VCaP (cell line): ENCODE measurements around the gene CEP131.

Experiments used
- H3K27ac ChIP-seq: fragments of 450-650 bp; 2 replicates; pipeline ENCODE4 v1.5.1; 2017
- TF ChIP-seq, protein P1 (sequence below): fragments of 450-650 bp; conservative IDR thresholded peaks from 2 replicates; pipeline ENCODE4 v1.5.1; 2017; ENCODE audit warnings: mild to moderate bottlenecking, moderate library complexity

CEP131 gene

DNA sequence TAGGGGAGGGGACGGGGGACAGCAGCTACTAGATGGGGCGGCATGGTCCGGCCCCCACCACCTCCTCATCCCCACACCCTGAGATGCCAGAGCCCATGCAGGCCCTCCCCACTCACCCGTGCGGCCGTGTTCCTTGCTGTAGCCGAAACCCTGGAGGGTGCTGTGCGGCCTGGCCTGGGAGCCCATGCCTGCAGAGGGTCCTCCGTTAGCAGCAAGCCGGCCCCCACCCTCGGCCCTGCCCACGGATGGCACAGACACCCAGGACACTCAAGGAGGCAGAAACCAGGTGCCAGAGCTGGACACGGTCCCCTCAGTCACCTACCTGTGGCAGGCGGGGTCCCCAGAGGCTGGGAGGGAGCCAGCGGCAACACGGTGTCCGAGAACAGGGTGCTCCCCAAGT is 10.6 kb upstream of the CEP131 start:
- TF ChIP-seq, protein P1, sequence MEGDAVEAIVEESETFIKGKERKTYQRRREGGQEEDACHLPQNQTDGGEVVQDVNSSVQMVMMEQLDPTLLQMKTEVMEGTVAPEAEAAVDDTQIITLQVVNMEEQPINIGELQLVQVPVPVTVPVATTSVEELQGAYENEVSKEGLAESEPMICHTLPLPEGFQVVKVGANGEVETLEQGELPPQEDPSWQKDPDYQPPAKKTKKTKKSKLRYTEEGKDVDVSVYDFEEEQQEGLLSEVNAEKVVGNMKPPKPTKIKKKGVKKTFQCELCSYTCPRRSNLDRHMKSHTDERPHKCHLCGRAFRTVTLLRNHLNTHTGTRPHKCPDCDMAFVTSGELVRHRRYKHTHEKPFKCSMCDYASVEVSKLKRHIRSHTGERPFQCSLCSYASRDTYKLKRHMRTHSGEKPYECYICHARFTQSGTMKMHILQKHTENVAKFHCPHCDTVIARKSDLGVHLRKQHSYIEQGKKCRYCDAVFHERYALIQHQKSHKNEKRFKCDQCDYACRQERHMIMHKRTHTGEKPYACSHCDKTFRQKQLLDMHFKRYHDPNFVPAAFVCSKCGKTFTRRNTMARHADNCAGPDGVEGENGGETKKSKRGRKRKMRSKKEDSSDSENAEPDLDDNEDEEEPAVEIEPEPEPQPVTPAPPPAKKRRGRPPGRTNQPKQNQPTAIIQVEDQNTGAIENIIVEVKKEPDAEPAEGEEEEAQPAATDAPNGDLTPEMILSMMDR = no peak
- H3K27ac ChIP-seq = no peak overlapping the region

DNA sequence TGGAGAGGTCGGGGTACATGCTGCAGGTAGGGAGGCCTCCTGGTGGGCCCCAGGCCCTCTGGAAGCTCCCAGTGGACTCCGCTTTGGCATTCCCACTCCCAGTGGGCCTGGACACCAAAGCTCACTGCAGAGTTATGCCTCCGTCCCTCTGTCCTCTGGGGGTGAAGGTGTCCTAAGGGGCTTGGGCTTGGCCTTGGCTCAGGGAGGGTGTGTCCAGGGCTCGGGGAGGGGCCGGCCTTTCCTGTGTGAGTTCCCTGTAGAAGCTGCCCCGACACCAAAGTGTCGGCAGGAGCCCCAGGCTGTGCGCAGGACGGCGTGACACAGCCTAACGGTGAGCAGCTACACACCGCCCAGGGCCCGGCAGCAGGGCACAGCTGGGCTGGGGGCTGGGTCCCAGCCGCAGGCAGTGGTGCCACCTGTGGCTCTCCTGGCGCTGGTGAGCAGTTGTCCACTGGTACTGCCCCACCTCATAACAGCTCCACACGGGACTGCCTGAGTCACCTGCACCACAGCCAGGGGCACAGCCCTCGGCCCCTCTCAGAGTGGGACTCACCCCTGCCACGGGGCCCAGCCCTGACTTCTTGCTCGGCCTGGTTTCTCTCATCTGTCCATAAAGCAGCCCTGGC is 10.0 kb upstream of the CEP131 start:
- TF ChIP-seq, protein P1 = no peak
- H3K27ac ChIP-seq = no peak overlapping the region

DNA sequence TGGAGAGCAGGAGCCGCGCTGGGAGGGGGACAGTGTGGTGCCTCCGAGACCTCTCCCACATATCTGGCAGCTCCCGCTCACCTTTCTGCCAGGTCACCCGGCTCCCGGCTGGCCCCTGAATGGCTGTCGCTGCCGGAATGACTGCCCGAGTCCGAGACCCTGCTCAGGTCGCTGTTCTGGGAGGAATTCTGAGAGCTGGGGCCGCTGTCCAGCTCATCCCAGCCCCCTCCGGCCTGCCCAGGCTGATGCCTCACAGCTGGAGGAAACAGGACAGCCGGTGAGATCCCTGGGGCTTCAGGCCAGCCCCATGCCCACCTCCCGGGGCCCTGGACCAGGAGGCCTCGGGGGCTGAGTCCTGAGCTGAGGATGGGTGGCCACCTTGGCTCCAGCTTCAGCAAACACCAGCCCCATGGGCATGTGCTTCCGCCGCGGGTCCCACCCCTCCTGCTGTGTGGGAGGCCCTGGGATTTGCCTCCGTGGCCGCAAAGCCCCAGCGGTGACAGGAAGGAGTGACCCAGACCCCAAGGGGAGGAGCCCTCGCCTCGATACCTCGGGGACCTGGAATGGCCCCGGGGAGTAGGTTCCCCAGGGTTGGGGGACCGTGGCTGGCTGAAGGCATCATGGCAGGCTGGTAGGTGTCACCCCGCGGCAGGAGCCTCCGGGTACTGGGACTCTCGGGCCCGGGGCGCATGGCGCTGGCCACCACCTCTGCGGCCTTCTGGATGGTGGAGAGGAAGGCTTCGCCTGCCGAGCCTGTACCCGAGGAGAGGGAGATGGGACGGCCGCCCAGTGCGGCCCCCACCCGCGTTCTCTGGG is 9.2 kb upstream of the CEP131 start:
- TF ChIP-seq, protein P1 = no peak
- no peak overlapping the region for H3K27ac ChIP-seq

DNA sequence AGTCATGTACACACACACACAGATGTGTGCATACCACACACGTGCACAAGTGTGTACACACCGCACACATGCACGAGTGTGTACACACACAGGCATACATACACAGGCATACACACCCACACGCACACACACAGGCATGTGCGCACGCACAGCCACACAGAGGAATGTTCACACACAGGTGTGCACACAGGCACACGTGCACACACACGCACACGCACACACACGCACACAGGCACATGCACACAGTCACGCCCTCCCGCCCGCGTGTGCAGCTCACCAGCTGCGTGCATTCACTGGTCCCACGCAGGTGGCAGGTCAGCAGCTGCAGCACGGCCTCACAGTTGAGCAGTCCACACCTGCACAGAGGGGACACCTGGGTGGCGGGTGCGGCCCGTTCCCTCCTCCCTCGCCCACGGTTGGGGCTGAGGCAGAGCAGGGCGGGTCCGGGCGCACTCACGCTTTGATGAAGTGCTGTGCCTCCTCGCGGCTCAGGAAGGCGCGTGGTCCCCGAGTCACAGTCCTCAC is 8.4 kb upstream of the CEP131 start:
- TF ChIP-seq, protein P1 = no peak
- H3K27ac ChIP-seq = no peak overlapping the region

DNA sequence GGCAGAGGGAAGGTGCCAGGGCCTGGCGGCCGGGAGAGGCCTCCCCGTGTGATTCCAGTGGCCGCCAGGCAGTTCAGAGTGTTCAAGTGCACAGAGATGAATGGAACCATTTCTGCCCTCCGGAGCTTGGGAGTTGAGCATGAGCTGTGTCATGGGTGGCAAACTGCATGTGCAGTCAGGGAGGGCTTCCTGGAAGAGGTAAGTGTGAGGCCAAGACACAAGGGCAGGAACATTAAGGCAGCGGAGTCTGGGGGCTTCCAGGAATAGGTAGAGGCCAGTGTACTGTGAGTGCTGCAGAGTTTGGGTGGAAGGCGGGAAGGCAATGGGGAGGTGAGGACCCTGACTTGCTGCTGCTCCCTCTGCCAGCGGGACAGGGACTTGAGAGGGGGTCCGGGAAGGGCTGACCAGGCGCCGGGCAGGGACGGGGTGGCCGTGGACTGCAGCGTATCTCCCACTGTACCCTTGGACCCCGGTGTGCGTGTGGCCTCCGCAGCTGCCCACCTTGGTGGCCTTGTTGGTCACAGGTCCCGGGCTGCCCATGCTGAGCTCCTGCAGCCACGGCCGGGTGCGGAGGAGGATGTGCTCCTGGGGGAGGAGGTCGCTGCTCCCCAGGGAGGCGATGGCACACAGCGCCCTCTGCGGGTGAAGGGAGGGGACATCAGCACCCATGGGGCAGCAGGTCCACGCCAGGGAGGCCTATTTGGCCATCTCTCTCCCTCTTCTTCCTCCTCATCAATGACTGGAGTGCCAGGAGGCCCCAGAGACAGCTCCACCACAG is 7.5 kb upstream of the CEP131 start:
- TF ChIP-seq, protein P1 = peak; percentile 50; the same call in 1 of the 2 replicates
- no peak overlapping the region for H3K27ac ChIP-seq

DNA sequence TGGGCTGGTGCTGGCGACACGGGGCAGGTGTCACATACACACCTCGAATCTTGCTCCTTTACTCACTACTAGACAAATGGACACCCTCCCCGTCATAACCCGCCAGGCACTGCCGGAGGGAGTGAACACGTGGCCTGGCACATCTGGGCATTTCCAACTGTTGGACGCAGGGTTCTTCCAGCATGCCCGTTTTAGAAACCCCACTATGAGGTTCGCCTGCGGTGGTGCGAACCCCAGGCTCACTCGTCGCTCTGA is 6.8 kb upstream of the CEP131 start:
- H3K27ac ChIP-seq = no peak overlapping the region
- TF ChIP-seq, protein P1 = no peak
